H1 (cell line): Measurements from ENCODE around the gene KCNH8. TPM values are rescaled to one million over a fixed set of nuclear protein-coding genes. Genes with fewer than 3 reads are reported as not detected.

ENCODE experiments used
- CTCF ChIA-PET: fragments of 300-600 bp; sonication (Branson Sonifier 250); formaldehyde crosslinking; loops from one replicate; lab custom pipeline; 2021; ENCODE audit not compliant: partially characterized antibody; lab: Charles Lee
- POLR2A ChIA-PET: fragments of 300-600 bp; sonication (Branson Sonifier 250); formaldehyde crosslinking; loops from one replicate; lab custom pipeline; 2021; ENCODE audit warnings: inconsistent platforms; ENCODE audit not compliant: partially characterized antibody; lab: Charles Lee
- DNase-seq, 2 experiments: peaks; one replicate each; pipeline versions ENCODE4 v3.0.0 to v3.0.0-alpha.2; 2010 to 2022; ENCODE audit warnings: low spot score in 2 of 2, low read depth in 1 of 2, mixed read lengths in 1 of 2
- FAIRE-seq: peaks from 2 replicates; lab custom pipeline; 2011; peaks lifted over from hg19 to GRCh38; lab: Jason Lieb, UNC
- H2AFZ ChIP-seq: 2 replicates; pipeline ENCODE4 v1.8.1; 2012; ENCODE audit warnings: low read length, inconsistent platforms
- H2AK5ac ChIP-seq: 2 replicates; pipeline ENCODE4 v1.6.1; 2013; ENCODE audit warnings: low read depth, low read length
- H2BK120ac ChIP-seq: replicated peaks from 2 replicates; pipeline ENCODE3; 2013; ENCODE audit warnings: low read depth, low read length, inconsistent platforms
- H2BK12ac ChIP-seq: 2 replicates; pipeline ENCODE4 v1.6.1; 2013; ENCODE audit warnings: low read depth, low read length
- H2BK15ac ChIP-seq: 2 replicates; pipeline ENCODE4 v1.6.1; 2013; ENCODE audit warnings: low read length
- H2BK20ac ChIP-seq: 2 replicates; pipeline ENCODE4 v1.6.1; 2013; ENCODE audit warnings: low read length
- H2BK5ac ChIP-seq: 2 replicates; pipeline ENCODE4 v1.6.1; 2013; ENCODE audit warnings: low read depth, low read length
- H3K14ac ChIP-seq: 2 replicates; pipeline ENCODE4 v1.6.1; 2013; ENCODE audit warnings: inconsistent platforms; ENCODE audit not compliant: insufficient read length
- H3K18ac ChIP-seq: 2 replicates; pipeline ENCODE4 v1.6.1; 2013; ENCODE audit warnings: low read length; ENCODE audit errors: extremely low read depth
- H3K23ac ChIP-seq: 2 replicates; pipeline ENCODE4 v1.6.1; 2013; ENCODE audit warnings: inconsistent platforms; ENCODE audit not compliant: insufficient read length
- H3K23me2 ChIP-seq: 2 replicates; pipeline ENCODE4 v1.6.1; 2013; ENCODE audit warnings: low read depth, low read length
- H3K27ac ChIP-seq: 2 replicates; pipeline ENCODE4 v1.6.1; 2011; ENCODE audit warnings: low read depth, low read length, inconsistent platforms
- H3K27me3 ChIP-seq, 4 experiments: replicated peaks in 1 of 4; 1 replicate in 1 of 4; 2 replicates in 3 of 4; pipeline versions ENCODE4 v1.6.1 to v1.8.1; 2011 to 2013; ENCODE audit warnings: low read length in 3 of 4, mild to moderate bottlenecking in 3 of 4, inconsistent platforms in 2 of 4, mixed read lengths in 2 of 4, moderate library complexity in 1 of 4; ENCODE audit not compliant: control insufficient read depth in 3 of 4, insufficient read depth in 3 of 4; ENCODE audit errors: extremely low read depth in 1 of 4
- H3K36me3 ChIP-seq, 4 experiments: 2 replicates each; pipeline versions ENCODE4 v1.6.1 to v1.8.1; 2011 to 2013; ENCODE audit warnings: mild to moderate bottlenecking in 4 of 4, low read length in 3 of 4, moderate library complexity in 2 of 4, control low read depth in 1 of 4, inconsistent platforms in 1 of 4; ENCODE audit not compliant: insufficient read depth in 4 of 4, control insufficient read depth in 2 of 4
- H3K4ac ChIP-seq: replicated peaks from 2 replicates; pipeline ENCODE3; 2013; ENCODE audit warnings: low read length, low read depth, mixed read lengths, inconsistent platforms; ENCODE audit not compliant: insufficient read length
- H3K4me1 ChIP-seq, 4 experiments: replicated peaks in 1 of 4; 1 replicate in 1 of 4; 2 replicates in 3 of 4; pipeline versions ENCODE4 v1.6.1 to v1.8.1; 2011 to 2013; ENCODE audit warnings: low read length in 3 of 4, inconsistent platforms in 2 of 4, mixed read lengths in 1 of 4; ENCODE audit not compliant: insufficient read depth in 4 of 4, control insufficient read depth in 3 of 4
- H3K4me2 ChIP-seq, 2 experiments: 2 replicates each; pipeline versions ENCODE4 v1.6.1 to v1.8.1; 2011 to 2013; ENCODE audit warnings: low read depth in 2 of 2, low read length in 2 of 2, control low read depth in 1 of 2, inconsistent platforms in 1 of 2, mild to moderate bottlenecking in 1 of 2; ENCODE audit not compliant: insufficient read depth in 1 of 2
- H3K4me3 ChIP-seq, 4 experiments: fragments of 200-600, 300-600 bp in 1 of 4; sonication (generic), shearing (Covaris generic), sonication (Bioruptor Twin) in 1 of 4; 2 replicates each; pipeline versions ENCODE4 v1.5.1 to v1.8.1; 2011 to 2016; ENCODE audit warnings: low read length in 4 of 4, low read depth in 3 of 4, control low read depth in 2 of 4, inconsistent platforms in 2 of 4, mild to moderate bottlenecking in 2 of 4, mixed read lengths in 1 of 4, moderate library complexity in 1 of 4; ENCODE audit not compliant: insufficient read depth in 2 of 4; ENCODE audit errors: extremely low read depth in 1 of 4
- H3K56ac ChIP-seq: replicated peaks from 2 replicates; pipeline ENCODE3; 2013; ENCODE audit warnings: low read depth, mild to moderate bottlenecking, mixed read lengths, low read length, inconsistent platforms; ENCODE audit not compliant: insufficient read length
- H3K79me1 ChIP-seq: 2 replicates; pipeline ENCODE4 v1.6.1; 2013; ENCODE audit warnings: low read depth, low read length, control low read depth
- H3K79me2 ChIP-seq, 2 experiments: 2 replicates each; pipeline versions ENCODE4 v1.6.1 to v1.8.1; 2012 to 2013; ENCODE audit warnings: low read length in 2 of 2, mild to moderate bottlenecking in 2 of 2, inconsistent platforms in 1 of 2; ENCODE audit not compliant: insufficient read depth in 2 of 2, control insufficient read depth in 1 of 2
- H3K9ac ChIP-seq, 4 experiments: replicated peaks in 1 of 4; 1 replicate in 1 of 4; 2 replicates in 3 of 4; pipeline versions ENCODE4 v1.6.1 to v1.8.1; 2011 to 2013; ENCODE audit warnings: low read depth in 3 of 4, low read length in 3 of 4, control low read depth in 2 of 4, mild to moderate bottlenecking in 2 of 4, moderate library complexity in 2 of 4, inconsistent platforms in 1 of 4; ENCODE audit errors: extremely low read depth in 1 of 4
- H3K9me3 ChIP-seq, 2 experiments: 2 replicates each; pipeline versions ENCODE4 v1.6.1 to v1.8.1; 2012 to 2013; ENCODE audit warnings: mild to moderate bottlenecking in 2 of 2, moderate library complexity in 2 of 2, control low read depth in 1 of 2, inconsistent platforms in 1 of 2, low read depth in 1 of 2, low read length in 1 of 2, mixed read lengths in 1 of 2; ENCODE audit not compliant: insufficient read depth in 2 of 2
- H4K20me1 ChIP-seq, 2 experiments: replicated peaks in 1 of 2; 2 replicates each; pipeline versions ENCODE3 to v1.8.1; 2011 to 2013; ENCODE audit warnings: inconsistent platforms in 2 of 2, low read length in 2 of 2, mild to moderate bottlenecking in 1 of 2; ENCODE audit not compliant: insufficient read depth in 2 of 2, control insufficient read depth in 1 of 2
- H4K5ac ChIP-seq: 2 replicates; pipeline ENCODE4 v1.6.1; 2013; ENCODE audit warnings: low read length, low read depth, mixed read lengths, inconsistent platforms; ENCODE audit not compliant: insufficient read length
- H4K8ac ChIP-seq: 2 replicates; pipeline ENCODE4 v1.8.0; 2013; ENCODE audit warnings: mild to moderate bottlenecking, moderate library complexity, low read length, inconsistent platforms; ENCODE audit not compliant: insufficient read depth; ENCODE audit errors: extremely low read depth
- H4K91ac ChIP-seq: replicated peaks from 2 replicates; pipeline ENCODE3; 2013; ENCODE audit warnings: low read length, mixed read lengths, inconsistent platforms; ENCODE audit not compliant: insufficient read length
- ATF3 ChIP-seq: IDR thresholded peaks from 2 replicates; pipeline ENCODE4 v1.6.1; 2011; ENCODE audit warnings: low read depth, mild to moderate bottlenecking, low read length; ENCODE audit not compliant: insufficient read depth
- BCL11A ChIP-seq, 2 experiments: IDR thresholded peaks; one replicate each; pipeline ENCODE4 v1.6.1; 2011; ENCODE audit warnings: low read depth in 2 of 2, low read length in 2 of 2, mild to moderate bottlenecking in 2 of 2
- BRCA1 ChIP-seq: IDR thresholded peaks from 2 replicates; pipeline ENCODE4 v1.6.1; 2012; ENCODE audit warnings: low read depth, low read length, improper control_type of control experiment
- CHD1 ChIP-seq: IDR thresholded peaks from 2 replicates; pipeline ENCODE4 v1.6.1; 2012; ENCODE audit warnings: low read depth, low read length, improper control_type of control experiment
- CTBP2 ChIP-seq: IDR thresholded peaks from 2 replicates; pipeline ENCODE4 v1.7.0; 2011; ENCODE audit warnings: borderline replicate concordance, mild to moderate bottlenecking, moderate library complexity, mixed read lengths, low read length; ENCODE audit not compliant: insufficient read depth, insufficient read length
- EP300 ChIP-seq, 2 experiments: IDR thresholded peaks; 1 replicate in 1 of 2; 2 replicates in 1 of 2; pipeline ENCODE4 v1.6.1; 2011 to 2012; ENCODE audit warnings: low read depth in 2 of 2, low read length in 2 of 2, mild to moderate bottlenecking in 2 of 2, borderline replicate concordance in 1 of 2, inconsistent platforms in 1 of 2, moderate library complexity in 1 of 2
- HDAC2 ChIP-seq, 2 experiments: fragments of 300-600 bp in 1 of 2; sonication (generic) in 1 of 2; IDR thresholded peaks; 2 replicates each; pipeline ENCODE4 v1.6.1; 2011 to 2012; ENCODE audit warnings: low read depth in 2 of 2, low read length in 2 of 2, mild to moderate bottlenecking in 2 of 2, moderate library complexity in 2 of 2, borderline replicate concordance in 1 of 2, inconsistent platforms in 1 of 2
- JUN ChIP-seq: IDR thresholded peaks from 2 replicates; pipeline ENCODE4 v1.6.1; 2011; ENCODE audit warnings: low read depth, mild to moderate bottlenecking, improper control_type of control experiment, low read length
- KDM4A ChIP-seq: IDR thresholded peaks from one replicate; pipeline ENCODE4 v1.7.1; 2012; ENCODE audit warnings: low read depth, mild to moderate bottlenecking, moderate library complexity, low read length, inconsistent platforms; ENCODE audit not compliant: severe bottlenecking
- KDM5A ChIP-seq: fragments of 200-600 bp; IDR thresholded peaks from 2 replicates; pipeline ENCODE4 v1.7.1; 2012; ENCODE audit warnings: mild to moderate bottlenecking, low read length, inconsistent platforms, mixed read lengths
- RAD21 ChIP-seq, 2 experiments: IDR thresholded peaks in 1 of 2; conservative IDR thresholded peaks in 1 of 2; 2 replicates each; pipeline ENCODE4 v1.6.1; 2011; ENCODE audit warnings: low read depth in 2 of 2, low read length in 2 of 2, improper control_type of control experiment in 1 of 2, inconsistent platforms in 1 of 2, mild to moderate bottlenecking in 1 of 2, moderate library complexity in 1 of 2
- SP2 ChIP-seq: IDR thresholded peaks from 2 replicates; pipeline ENCODE4 v1.6.1; 2012; ENCODE audit warnings: mild to moderate bottlenecking, low read length, inconsistent platforms
- SRF ChIP-seq: IDR thresholded peaks from 2 replicates; pipeline ENCODE4 v1.6.1; 2011; ENCODE audit warnings: mild to moderate bottlenecking, low read depth, low read length, moderate library complexity
- WGBS, 2 experiments: shearing (Covaris generic) in 1 of 2; methylation state at CpG; one replicate each; pipeline versions ENCODE4 v1.1.6 to v1.1.7; 2013 to 2015; ENCODE audit warnings: low lambda C conversion rate in 2 of 2, mixed read lengths in 2 of 2, inconsistent platforms in 1 of 2, low coverage in 1 of 2, missing lambda C conversion rate in 1 of 2; ENCODE audit not compliant: insufficient replicate concordance in 2 of 2, insufficient coverage in 1 of 2, insufficient read length in 1 of 2; ENCODE audit errors: extremely low coverage in 1 of 2, missing lambda C conversion rate in 1 of 2; 5-methylcytosine and 5-hydroxymethylcytosine counted together
- polyA plus RNA-seq, 7 experiments: library from polyadenylated mRNA; depleted of rRNA in 3 of 7; stranded (reverse) in 5 of 7; unstranded in 2 of 7; fragments of >200 nt in 5 of 7; fragments of 200-250 nt in 2 of 7; gene quantifications; 1 replicate in 5 of 7; 2 replicates in 1 of 7; 4 replicates in 1 of 7; pipeline versions ENCODE4 v1.2.1 to v1.2.3, GENCODE V29; 2011 to 2013; ENCODE audit warnings: missing spikeins in 2 of 7, mixed read lengths in 2 of 7
- total RNA-seq: library from RNA; stranded (reverse); fragmentation: NEBNext Ultra II Directional; extraction: Animal tissue kit (Norgen Biotek cat#: 25700); gene quantifications from 2 replicates; pipeline ENCODE4 v1.2.1, GENCODE V29; 2021

KCNH8 gene
- total and polyA plus RNA-seq, 2 of the 8 experiments (the other 6 are each of a cell fraction or from before 2014, with no cell fraction given), result 2.2 to 2.4 TPM

GRCh38 chr3:19342389-19342788, 194.1 kb downstream of the KCNH8 start:
- Histone ChIP-seq H4K91ac (no peak overlapping the region), H2BK120ac (no peak overlapping the region), H2BK5ac (no peak overlapping the region), H3K4ac (no peak overlapping the region), H3K27ac (no peak overlapping the region), H3K56ac (no peak overlapping the region), H3K23ac (no peak overlapping the region), H3K9ac (no peak overlapping the region), H3K14ac (no peak overlapping the region), H2AFZ (no peak overlapping the region), H3K36me3 (no peaks in the 10 kb centered on the region), H3K23me2 (no peaks in the 10 kb centered on the region), H3K4me1 (no peaks in the 10 kb centered on the region), H3K9me3 (no peaks in the 10 kb centered on the region), H3K4me3 (no peak overlapping the region), H3K27me3 (no peaks in the 10 kb centered on the region), H2AK5ac (no peak overlapping the region), H4K5ac (no peak overlapping the region), H4K20me1 (no peaks in the 10 kb centered on the region), H3K79me2 (no peaks in the 10 kb centered on the region), H3K4me2 (no peak overlapping the region), H2BK20ac (no peak overlapping the region), H3K18ac (no peak overlapping the region), H4K8ac (no peak overlapping the region), H3K79me1 (no peaks in the 10 kb centered on the region), H2BK15ac (no peak overlapping the region), H2BK12ac (no peak overlapping the region)
- no peak for FAIRE-seq
- CTCF ChIA-PET, result no interaction called here
- DNase-seq, result no peak
- POLR2A ChIA-PET, result no interaction called here
- 87% methylated on average over 5 of the region's 5 CpGs; no CpG with 5 or more reads in 1 of the 2 experiments for WGBS, 2 experiments
- TF ChIP-seq JUN (no peak), CHD1 (no peak), CTBP2 (no peak), RAD21 (IDR thresholded peaks at IDR 0.05 in 1 of 2, conservative IDR thresholded peaks at IDR 0.05 in 1 of 2; ENCODE audit: low read depth in 2 of 2, low read length in 2 of 2) (no peak), ATF3 (no peak), KDM4A (no peak), SP2 (no peak), KDM5A (no peak), BCL11A (IDR thresholded peaks at IDR 0.05; ENCODE audit: low read depth in 2 of 2, low read length in 2 of 2) (no peak), BRCA1 (no peak), HDAC2 (IDR thresholded peaks at IDR 0.05; ENCODE audit: borderline replicate concordance in 1 of 2, low read depth in 2 of 2, low read length in 2 of 2) (no peak), EP300 (IDR thresholded peaks at IDR 0.05; ENCODE audit: borderline replicate concordance in 1 of 2, low read depth in 2 of 2, low read length in 2 of 2) (no peak), SRF (no peak)
